Measurements from ENCODE around the gene SETD2. TPM values are rescaled to one million over a fixed set of nuclear protein-coding genes. Genes with fewer than 3 reads are reported as not detected.

SETD2 gene
- total RNA-seq, 1 donor from 2014 or later: 19.7 TPM

GRCh38 chr3:47102081-47102600 is 61.8 kb downstream of the SETD2 start:
- Histone ChIP-seq H3K4me3 (ENCODE audit: low read depth, low read length) (no peak overlapping the region), H3K27me3 (ENCODE audit: control insufficient read depth, insufficient read depth, low read length) (no peaks in the 10 kb centered on the region), H3K36me3 (ENCODE audit: control insufficient read depth, insufficient read depth, low read length) (peaks cover 4% of the 10 kb centered on the region)
- no peak for FAIRE-seq
- DNase-seq (ENCODE audit: low read depth): no peak
- TF ChIP-seq CTCF (IDR thresholded peaks at IDR 0.05; ENCODE audit: insufficient read depth, low read length, severe bottlenecking): no peak

- no peak for TF ChIP-seq CTCF (IDR thresholded peaks at IDR 0.05; ENCODE audit: insufficient read depth, low read length, severe bottlenecking)
- Histone ChIP-seq H3K4me3 (ENCODE audit: low read depth, low read length) (no peak overlapping the region), H3K27me3 (ENCODE audit: control insufficient read depth, insufficient read depth, low read length) (no peaks in the 10 kb centered on the region), H3K36me3 (ENCODE audit: control insufficient read depth, insufficient read depth, low read length) (peaks cover 5% of the 10 kb centered on the region)
- FAIRE-seq (no peak), DNase-seq (ENCODE audit: low read depth) (no peak)
Measured at GRCh38 chr3:47098910-47099309, 65.0 kb downstream of the SETD2 start.

- H3K4me3 ChIP-seq (ENCODE audit: low read depth, low read length): no peak overlapping the region
- no peaks in the 10 kb centered on the region for H3K27me3 ChIP-seq (ENCODE audit: control insufficient read depth, insufficient read depth, low read length)
- FAIRE-seq: no peak
- no peak for DNase-seq (ENCODE audit: low read depth)
- H3K36me3 ChIP-seq (ENCODE audit: control insufficient read depth, insufficient read depth, low read length): peaks cover 5% of the 10 kb centered on the region
- TF ChIP-seq CTCF (IDR thresholded peaks at IDR 0.05; ENCODE audit: insufficient read depth, low read length, severe bottlenecking): no peak
Measured at GRCh38 chr3:47097864-47098263, 66.0 kb downstream of the SETD2 start.

GRCh38 chr3:47096959-47097358 is 67.0 kb downstream of the SETD2 start:
- peaks cover 1% of the 10 kb centered on the region for H3K36me3 ChIP-seq (ENCODE audit: control insufficient read depth, insufficient read depth, low read length)
- H3K4me3 ChIP-seq (ENCODE audit: low read depth, low read length): no peak overlapping the region
- no peak for TF ChIP-seq CTCF (IDR thresholded peaks at IDR 0.05; ENCODE audit: insufficient read depth, low read length, severe bottlenecking)
- FAIRE-seq: no peak
- H3K27me3 ChIP-seq (ENCODE audit: control insufficient read depth, insufficient read depth, low read length): no peaks in the 10 kb centered on the region
- peak; percentile 43 for DNase-seq (ENCODE audit: low read depth)

- Histone ChIP-seq H3K4me3 (ENCODE audit: low read depth, low read length) (no peak overlapping the region), H3K27me3 (ENCODE audit: control insufficient read depth, insufficient read depth, low read length) (no peaks in the 10 kb centered on the region), H3K36me3 (ENCODE audit: control insufficient read depth, insufficient read depth, low read length) (peaks cover 4% of the 10 kb centered on the region)
- no peak for DNase-seq (ENCODE audit: low read depth)
- FAIRE-seq: no peak
- no peak for TF ChIP-seq CTCF (IDR thresholded peaks at IDR 0.05; ENCODE audit: insufficient read depth, low read length, severe bottlenecking)
Measured at GRCh38 chr3:47092090-47092489, 71.8 kb downstream of the SETD2 start.

- no peak for TF ChIP-seq CTCF (IDR thresholded peaks at IDR 0.05; ENCODE audit: insufficient read depth, low read length, severe bottlenecking)
- peaks cover 4% of the 10 kb centered on the region for H3K36me3 ChIP-seq (ENCODE audit: control insufficient read depth, insufficient read depth, low read length)
- H3K27me3 ChIP-seq (ENCODE audit: control insufficient read depth, insufficient read depth, low read length): no peaks in the 10 kb centered on the region
- no peak for FAIRE-seq
- H3K4me3 ChIP-seq (ENCODE audit: low read depth, low read length): no peak overlapping the region
- no peak for DNase-seq (ENCODE audit: low read depth)
Measured at GRCh38 chr3:47089630-47090029, 74.3 kb downstream of the SETD2 start.
